Neutrophil (primary cell): Measurements from ENCODE around the gene ABLIM1.

Source experiments
- H3K27ac ChIP-seq: fragments of 200-600 bp; sonication (generic); 2 replicates; pipeline ENCODE4 v1.5.1; 2016; ENCODE audit warnings: mild to moderate bottlenecking, moderate library complexity
- H3K27me3 ChIP-seq: fragments of 200-600 bp; sonication (generic); 2 replicates; pipeline ENCODE4 v1.6.0; 2016; ENCODE audit warnings: mild to moderate bottlenecking
- H3K36me3 ChIP-seq: fragments of 200-600 bp; sonication (generic); 2 replicates; pipeline ENCODE4 v1.5.1; 2017
- H3K4me1 ChIP-seq, 2 experiments: fragments of 200-600 bp in 1 of 2; sonication (generic) in 1 of 2; 1 replicate in 1 of 2; 2 replicates in 1 of 2; pipeline versions ENCODE4 v1.5.1 to v1.6.1; 2013 to 2016; ENCODE audit warnings: low read depth in 1 of 2, low read length in 1 of 2, mild to moderate bottlenecking in 1 of 2, moderate library complexity in 1 of 2; ENCODE audit not compliant: control insufficient read depth in 1 of 2, insufficient read depth in 1 of 2
- H3K4me3 ChIP-seq, 2 experiments: fragments of 200-600 bp in 1 of 2; sonication (generic) in 1 of 2; 1 replicate in 1 of 2; 2 replicates in 1 of 2; pipeline ENCODE4 v1.5.1; 2013 to 2016; ENCODE audit warnings: low read depth in 1 of 2, low read length in 1 of 2, mild to moderate bottlenecking in 1 of 2, moderate library complexity in 1 of 2
- H3K9me3 ChIP-seq: fragments of 200-600 bp; sonication (generic); 2 replicates; pipeline ENCODE4 v1.5.1; 2016
- TF ChIP-seq, protein P1 (sequence below): fragments of 200-600 bp; sonication (generic); IDR thresholded peaks from 2 replicates; pipeline ENCODE4 v1.5.1; 2016; ENCODE audit warnings: antibody characterized with exemption

Gene ABLIM1

DNA sequence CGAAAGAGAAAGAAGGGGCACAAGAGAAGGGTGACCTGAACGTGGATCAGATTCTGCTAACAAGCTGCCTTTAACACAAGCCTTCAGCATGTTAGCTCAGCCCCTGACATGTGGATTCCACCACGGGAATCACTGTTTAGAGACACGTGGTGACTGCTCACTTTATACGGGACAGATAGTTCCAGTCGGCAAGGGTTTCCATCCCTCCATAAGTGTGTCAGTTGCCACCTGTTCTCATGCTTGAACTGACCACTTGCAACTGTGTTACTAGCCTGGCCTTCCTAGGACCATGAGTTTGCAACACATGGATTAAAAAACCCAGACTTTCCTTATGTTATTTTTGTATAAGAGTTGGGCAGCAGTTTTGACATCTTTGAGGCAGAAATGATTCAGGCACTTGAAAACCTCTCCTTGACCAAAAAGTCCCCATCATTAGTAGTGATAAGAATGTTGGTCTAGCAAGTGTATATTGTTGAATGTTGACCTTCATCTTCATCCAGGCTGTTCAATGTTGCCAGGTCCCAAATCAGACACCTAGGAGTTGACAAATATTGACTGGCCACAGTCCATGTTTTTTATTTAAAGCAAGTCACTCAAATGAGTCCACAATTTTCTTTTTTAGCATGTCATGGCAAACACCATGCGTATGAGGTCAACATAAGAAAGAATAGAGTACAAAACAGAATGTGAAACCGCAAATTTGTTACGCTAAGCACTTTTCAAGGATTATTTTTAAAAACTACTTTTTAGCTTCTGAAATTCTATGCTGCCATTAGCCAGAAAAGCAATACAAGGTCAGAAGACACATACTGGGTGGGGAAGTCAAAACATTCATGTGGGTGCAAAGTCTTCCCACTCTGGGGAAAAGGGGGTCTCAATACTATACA lies 101.6 kb downstream of the ABLIM1 start:
- no peaks in the 10 kb centered on the region for H3K4me1 ChIP-seq
- H3K36me3 ChIP-seq, result no peaks in the 10 kb centered on the region
- no peaks in the 10 kb centered on the region for H3K9me3 ChIP-seq
- no peak overlapping the region for H3K27ac ChIP-seq
- H3K4me3 ChIP-seq, result no peak overlapping the region
- H3K27me3 ChIP-seq, result no peaks in the 10 kb centered on the region
- TF ChIP-seq, protein P1, sequence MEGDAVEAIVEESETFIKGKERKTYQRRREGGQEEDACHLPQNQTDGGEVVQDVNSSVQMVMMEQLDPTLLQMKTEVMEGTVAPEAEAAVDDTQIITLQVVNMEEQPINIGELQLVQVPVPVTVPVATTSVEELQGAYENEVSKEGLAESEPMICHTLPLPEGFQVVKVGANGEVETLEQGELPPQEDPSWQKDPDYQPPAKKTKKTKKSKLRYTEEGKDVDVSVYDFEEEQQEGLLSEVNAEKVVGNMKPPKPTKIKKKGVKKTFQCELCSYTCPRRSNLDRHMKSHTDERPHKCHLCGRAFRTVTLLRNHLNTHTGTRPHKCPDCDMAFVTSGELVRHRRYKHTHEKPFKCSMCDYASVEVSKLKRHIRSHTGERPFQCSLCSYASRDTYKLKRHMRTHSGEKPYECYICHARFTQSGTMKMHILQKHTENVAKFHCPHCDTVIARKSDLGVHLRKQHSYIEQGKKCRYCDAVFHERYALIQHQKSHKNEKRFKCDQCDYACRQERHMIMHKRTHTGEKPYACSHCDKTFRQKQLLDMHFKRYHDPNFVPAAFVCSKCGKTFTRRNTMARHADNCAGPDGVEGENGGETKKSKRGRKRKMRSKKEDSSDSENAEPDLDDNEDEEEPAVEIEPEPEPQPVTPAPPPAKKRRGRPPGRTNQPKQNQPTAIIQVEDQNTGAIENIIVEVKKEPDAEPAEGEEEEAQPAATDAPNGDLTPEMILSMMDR, result no peak

DNA sequence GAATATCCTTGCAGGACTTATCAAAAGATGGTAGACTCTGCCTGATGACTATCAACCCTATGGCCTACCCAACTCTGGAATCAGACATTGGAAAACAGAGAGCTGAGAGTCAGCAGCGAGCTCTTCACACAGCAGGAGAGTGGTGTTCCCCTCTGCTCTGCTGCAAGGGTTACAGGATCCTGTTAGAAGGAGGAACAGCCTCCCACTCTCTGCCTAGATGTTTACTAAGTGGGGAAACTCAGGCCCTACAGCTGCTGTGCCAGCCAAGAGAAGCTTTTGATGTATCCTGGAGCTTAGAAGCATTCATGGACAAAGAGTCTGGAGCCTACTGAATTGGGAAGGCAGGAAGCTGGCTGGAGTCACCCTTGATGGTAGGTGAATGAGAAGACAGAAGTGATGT lies 104.6 kb downstream of the ABLIM1 start:
- no peak overlapping the region for H3K27ac ChIP-seq
- H3K36me3 ChIP-seq, result no peaks in the 10 kb centered on the region
- peaks cover 8% of the 10 kb centered on the region for H3K27me3 ChIP-seq
- TF ChIP-seq, protein P1, result no peak
- H3K4me3 ChIP-seq, result no peak overlapping the region
- H3K4me1 ChIP-seq, result no peaks in the 10 kb centered on the region
- H3K9me3 ChIP-seq, result no peaks in the 10 kb centered on the region

DNA sequence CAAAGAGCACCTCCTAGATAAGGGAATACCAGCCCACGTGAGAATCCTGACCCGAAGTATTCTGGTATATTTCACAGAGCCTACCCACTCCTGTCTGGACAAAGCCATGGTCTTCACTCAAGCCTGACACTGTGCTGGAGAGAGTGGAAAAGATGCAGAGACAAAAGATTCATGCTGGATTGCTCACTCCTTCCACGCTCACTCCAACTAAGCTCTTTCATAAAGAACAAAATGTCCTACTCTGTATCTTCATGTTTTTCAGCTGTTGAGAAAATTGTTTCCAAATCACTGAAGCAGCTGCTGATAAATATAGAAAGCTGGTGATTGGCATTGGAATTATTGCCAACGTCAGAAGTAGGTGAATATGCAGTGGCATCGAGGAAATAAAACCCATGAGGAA lies 106.0 kb downstream of the ABLIM1 start:
- TF ChIP-seq, protein P1, result no peak
- no peak overlapping the region for H3K27ac ChIP-seq
- no peak overlapping the region for H3K4me3 ChIP-seq
- H3K9me3 ChIP-seq, result no peaks in the 10 kb centered on the region
- peaks cover 22% of the 10 kb centered on the region for H3K27me3 ChIP-seq
- no peaks in the 10 kb centered on the region for H3K36me3 ChIP-seq
- H3K4me1 ChIP-seq, result no peaks in the 10 kb centered on the region

DNA sequence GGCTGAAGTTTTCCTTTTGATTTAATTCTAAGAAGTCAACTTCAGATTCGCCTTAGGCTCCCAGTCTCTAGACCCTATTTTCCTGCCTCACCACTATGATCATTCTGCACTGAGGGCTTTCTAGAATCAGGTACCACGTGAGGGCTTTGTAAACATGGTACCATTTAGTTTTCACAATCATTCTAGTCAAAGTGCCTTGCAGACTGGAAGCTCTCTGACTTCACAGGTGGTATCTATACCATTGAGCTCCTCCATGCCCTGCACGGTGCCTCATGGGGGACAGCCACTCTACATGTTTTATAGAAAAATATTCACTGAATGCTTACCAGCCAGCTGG lies 106.5 kb downstream of the ABLIM1 start:
- Histone ChIP-seq H3K9me3 (no peaks in the 10 kb centered on the region), H3K27ac (no peak overlapping the region), H3K27me3 (peaks cover 26% of the 10 kb centered on the region), H3K36me3 (no peaks in the 10 kb centered on the region), H3K4me1 (no peaks in the 10 kb centered on the region), H3K4me3 (no peak overlapping the region)
- TF ChIP-seq, protein P1, result no peak

DNA sequence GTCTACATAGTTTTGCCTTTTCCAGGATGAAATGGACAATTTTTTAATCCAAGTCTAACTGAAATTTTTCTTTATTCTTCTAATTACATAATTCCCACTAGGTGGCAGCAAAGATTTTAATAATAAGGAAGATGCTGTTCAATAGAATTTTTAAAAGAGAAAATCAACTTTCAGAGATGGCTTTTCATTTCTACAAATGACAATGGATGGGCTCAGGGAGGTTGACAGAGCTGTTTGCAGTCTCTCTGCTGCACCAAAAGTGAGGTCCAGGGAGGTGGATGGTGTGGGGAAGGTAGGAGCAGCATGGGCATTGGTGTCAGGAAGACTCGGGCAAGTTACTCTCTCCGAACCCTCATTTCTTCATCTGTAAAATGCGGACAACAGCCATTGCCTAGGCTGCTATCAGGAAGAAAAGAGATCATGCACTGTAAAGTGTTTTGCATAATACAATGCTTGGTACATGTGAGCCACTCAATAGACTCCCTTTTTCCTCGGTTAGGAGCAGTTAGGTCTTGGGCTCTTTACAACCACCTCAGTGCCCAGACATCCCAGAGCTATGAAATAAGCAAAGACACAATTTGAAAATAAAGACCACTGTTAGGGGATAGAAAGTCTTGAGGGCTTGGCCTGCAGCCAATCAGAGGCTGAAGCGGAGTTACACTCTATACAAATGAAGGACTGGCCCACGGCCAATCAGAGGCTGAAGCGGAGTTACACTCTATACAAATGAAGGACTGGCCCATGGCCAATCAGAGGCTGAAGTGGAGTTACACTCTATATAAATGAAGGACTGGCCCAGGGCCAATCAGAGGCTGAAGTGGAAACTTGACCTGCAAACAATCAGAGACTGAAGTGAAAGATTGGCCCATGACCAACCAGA lies 107.1 kb downstream of the ABLIM1 start:
- H3K4me3 ChIP-seq, result no peak overlapping the region
- no peaks in the 10 kb centered on the region for H3K36me3 ChIP-seq

More for the DNA sequence above, 107.1 kb downstream of the ABLIM1 start:
- Histone ChIP-seq H3K27me3 (peaks cover 28% of the 10 kb centered on the region), H3K27ac (no peak overlapping the region), H3K4me1 (no peaks in the 10 kb centered on the region), H3K9me3 (no peaks in the 10 kb centered on the region)
- TF ChIP-seq, protein P1, result no peak
